ENCODE measurements around the gene ADGRA3.

DNA sequence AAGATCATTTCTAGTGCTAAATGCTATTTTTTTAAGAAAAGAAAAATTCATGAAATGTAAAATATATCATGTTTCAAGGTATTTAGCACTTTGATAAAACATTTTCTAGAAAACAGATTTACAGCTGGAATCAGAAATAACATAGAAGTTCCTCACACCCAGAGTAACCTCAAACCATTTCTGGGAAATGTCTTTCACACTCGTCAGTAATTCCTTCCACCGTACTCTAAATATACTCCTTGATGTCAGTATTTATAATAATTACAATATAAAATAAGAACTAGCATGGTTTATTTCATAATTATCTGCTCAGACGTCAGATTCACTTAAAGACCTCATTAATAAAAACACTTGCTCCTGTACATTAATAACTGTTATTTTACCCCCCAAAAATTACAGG, 103.9 kb downstream of the ADGRA3 start:
- TF ChIP-seq POLR2AphosphoS5 (IDR thresholded peaks at IDR 0.05), result no peak
- TF ChIP-seq POLR2A (IDR thresholded peaks at IDR 0.05), result no peak

All from spleen (tissue), 3 donors.